ENCODE measurements around the gene NMNAT1. TPM values are rescaled to one million over a fixed set of nuclear protein-coding genes. Genes with fewer than 3 reads are reported as not detected.

The NMNAT1 gene
- total and polyA plus RNA-seq, 2 of the 8 experiments (the other 6 are each of a cell fraction or from before 2014, with no cell fraction given) = 2.0 to 2.5 TPM

- TF ChIP-seq, protein P1, sequence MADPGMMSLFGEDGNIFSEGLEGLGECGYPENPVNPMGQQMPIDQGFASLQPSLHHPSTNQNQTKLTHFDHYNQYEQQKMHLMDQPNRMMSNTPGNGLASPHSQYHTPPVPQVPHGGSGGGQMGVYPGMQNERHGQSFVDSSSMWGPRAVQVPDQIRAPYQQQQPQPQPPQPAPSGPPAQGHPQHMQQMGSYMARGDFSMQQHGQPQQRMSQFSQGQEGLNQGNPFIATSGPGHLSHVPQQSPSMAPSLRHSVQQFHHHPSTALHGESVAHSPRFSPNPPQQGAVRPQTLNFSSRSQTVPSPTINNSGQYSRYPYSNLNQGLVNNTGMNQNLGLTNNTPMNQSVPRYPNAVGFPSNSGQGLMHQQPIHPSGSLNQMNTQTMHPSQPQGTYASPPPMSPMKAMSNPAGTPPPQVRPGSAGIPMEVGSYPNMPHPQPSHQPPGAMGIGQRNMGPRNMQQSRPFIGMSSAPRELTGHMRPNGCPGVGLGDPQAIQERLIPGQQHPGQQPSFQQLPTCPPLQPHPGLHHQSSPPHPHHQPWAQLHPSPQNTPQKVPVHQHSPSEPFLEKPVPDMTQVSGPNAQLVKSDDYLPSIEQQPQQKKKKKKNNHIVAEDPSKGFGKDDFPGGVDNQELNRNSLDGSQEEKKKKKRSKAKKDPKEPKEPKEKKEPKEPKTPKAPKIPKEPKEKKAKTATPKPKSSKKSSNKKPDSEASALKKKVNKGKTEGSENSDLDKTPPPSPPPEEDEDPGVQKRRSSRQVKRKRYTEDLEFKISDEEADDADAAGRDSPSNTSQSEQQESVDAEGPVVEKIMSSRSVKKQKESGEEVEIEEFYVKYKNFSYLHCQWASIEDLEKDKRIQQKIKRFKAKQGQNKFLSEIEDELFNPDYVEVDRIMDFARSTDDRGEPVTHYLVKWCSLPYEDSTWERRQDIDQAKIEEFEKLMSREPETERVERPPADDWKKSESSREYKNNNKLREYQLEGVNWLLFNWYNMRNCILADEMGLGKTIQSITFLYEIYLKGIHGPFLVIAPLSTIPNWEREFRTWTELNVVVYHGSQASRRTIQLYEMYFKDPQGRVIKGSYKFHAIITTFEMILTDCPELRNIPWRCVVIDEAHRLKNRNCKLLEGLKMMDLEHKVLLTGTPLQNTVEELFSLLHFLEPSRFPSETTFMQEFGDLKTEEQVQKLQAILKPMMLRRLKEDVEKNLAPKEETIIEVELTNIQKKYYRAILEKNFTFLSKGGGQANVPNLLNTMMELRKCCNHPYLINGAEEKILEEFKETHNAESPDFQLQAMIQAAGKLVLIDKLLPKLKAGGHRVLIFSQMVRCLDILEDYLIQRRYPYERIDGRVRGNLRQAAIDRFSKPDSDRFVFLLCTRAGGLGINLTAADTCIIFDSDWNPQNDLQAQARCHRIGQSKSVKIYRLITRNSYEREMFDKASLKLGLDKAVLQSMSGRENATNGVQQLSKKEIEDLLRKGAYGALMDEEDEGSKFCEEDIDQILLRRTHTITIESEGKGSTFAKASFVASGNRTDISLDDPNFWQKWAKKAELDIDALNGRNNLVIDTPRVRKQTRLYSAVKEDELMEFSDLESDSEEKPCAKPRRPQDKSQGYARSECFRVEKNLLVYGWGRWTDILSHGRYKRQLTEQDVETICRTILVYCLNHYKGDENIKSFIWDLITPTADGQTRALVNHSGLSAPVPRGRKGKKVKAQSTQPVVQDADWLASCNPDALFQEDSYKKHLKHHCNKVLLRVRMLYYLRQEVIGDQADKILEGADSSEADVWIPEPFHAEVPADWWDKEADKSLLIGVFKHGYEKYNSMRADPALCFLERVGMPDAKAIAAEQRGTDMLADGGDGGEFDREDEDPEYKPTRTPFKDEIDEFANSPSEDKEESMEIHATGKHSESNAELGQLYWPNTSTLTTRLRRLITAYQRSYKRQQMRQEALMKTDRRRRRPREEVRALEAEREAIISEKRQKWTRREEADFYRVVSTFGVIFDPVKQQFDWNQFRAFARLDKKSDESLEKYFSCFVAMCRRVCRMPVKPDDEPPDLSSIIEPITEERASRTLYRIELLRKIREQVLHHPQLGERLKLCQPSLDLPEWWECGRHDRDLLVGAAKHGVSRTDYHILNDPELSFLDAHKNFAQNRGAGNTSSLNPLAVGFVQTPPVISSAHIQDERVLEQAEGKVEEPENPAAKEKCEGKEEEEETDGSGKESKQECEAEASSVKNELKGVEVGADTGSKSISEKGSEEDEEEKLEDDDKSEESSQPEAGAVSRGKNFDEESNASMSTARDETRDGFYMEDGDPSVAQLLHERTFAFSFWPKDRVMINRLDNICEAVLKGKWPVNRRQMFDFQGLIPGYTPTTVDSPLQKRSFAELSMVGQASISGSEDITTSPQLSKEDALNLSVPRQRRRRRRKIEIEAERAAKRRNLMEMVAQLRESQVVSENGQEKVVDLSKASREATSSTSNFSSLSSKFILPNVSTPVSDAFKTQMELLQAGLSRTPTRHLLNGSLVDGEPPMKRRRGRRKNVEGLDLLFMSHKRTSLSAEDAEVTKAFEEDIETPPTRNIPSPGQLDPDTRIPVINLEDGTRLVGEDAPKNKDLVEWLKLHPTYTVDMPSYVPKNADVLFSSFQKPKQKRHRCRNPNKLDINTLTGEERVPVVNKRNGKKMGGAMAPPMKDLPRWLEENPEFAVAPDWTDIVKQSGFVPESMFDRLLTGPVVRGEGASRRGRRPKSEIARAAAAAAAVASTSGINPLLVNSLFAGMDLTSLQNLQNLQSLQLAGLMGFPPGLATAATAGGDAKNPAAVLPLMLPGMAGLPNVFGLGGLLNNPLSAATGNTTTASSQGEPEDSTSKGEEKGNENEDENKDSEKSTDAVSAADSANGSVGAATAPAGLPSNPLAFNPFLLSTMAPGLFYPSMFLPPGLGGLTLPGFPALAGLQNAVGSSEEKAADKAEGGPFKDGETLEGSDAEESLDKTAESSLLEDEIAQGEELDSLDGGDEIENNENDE (IDR thresholded peaks at IDR 0.05; ENCODE audit: insufficient replicate concordance, low read length) = no peak
- peak; percentile 69 for TF ChIP-seq KDM4A (IDR thresholded peaks at IDR 0.05; ENCODE audit: low read depth, low read length, severe bottlenecking)
- no peak for TF ChIP-seq JUN (IDR thresholded peaks at IDR 0.05; ENCODE audit: low read depth, low read length)
- 0 out of 2 replicates have a peak, but pooled peaks have one; percentile 35 for TF ChIP-seq TAF1 (IDR thresholded peaks at IDR 0.05; ENCODE audit: low read depth, low read length)
- no peak for TF ChIP-seq POLR2A (IDR thresholded peaks at IDR 0.05; ENCODE audit: control extremely low read depth in 1 of 2, low read depth in 2 of 2, low read length in 2 of 2)
- TF ChIP-seq, protein P2, sequence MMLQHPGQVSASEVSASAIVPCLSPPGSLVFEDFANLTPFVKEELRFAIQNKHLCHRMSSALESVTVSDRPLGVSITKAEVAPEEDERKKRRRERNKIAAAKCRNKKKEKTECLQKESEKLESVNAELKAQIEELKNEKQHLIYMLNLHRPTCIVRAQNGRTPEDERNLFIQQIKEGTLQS (IDR thresholded peaks at IDR 0.05; ENCODE audit: insufficient read depth, low read depth, low read length) = no peak
- no peak for TF ChIP-seq SIX5 (IDR thresholded peaks at IDR 0.05; ENCODE audit: low read depth, low read length)
- TF ChIP-seq BACH1 (IDR thresholded peaks at IDR 0.05; ENCODE audit: low read length) = no peak
- no peak for TF ChIP-seq SRF (IDR thresholded peaks at IDR 0.05; ENCODE audit: low read depth, low read length)
- no peak for TF ChIP-seq EZH2 (IDR thresholded peaks at IDR 0.05; ENCODE audit: low read depth, low read length, severe bottlenecking)
- no peak for TF ChIP-seq CREB1 (IDR thresholded peaks at IDR 0.05)
These were observed 33.8 kb upstream of the NMNAT1 start (continued) for GRCh38 chr1:9909234-9910046.

Measured in H1 (cell line).